HG03103 (cell line): Measurements from ENCODE around the gene TBCEL.
"Not testable (repeated sequence)": the region's sequence is repeated elsewhere in the genome, so short reads cannot be mapped to it uniquely, and the experiment has no call there.

ENCODE experiments used
- ATAC-seq: cut with Tn5 transposase; IDR thresholded peaks from one replicate; pipeline ENCODE4 v1.9.1; 2021; ENCODE audit warnings: low read depth; ENCODE audit not compliant: unreplicated experiment

The TBCEL gene

DNA sequence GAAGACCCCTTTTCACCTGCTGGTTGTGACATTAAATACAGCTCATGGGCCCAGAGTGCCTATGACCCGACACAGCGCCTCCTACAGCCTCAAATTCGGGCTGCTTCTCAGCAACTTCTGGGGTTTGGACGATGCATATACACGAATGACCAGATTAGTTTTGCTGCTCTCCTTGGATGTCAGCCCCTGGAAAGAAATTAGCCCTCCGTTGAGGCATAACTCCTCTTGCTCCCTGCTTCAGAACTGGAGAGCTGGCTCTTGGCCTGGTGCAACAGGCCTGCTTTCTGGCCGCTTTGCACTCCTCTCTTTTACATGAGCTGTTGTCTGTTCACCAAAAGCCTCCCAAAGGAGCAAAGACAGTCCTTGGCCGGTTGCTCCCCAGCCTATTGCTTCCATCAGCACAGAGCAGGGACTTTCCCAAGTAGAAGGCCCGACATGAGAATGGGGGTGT lies 80.4 kb downstream of the TBCEL start:
- no peak for ATAC-seq

GRCh38 chr11:121105063-121105480 lies 81.2 kb downstream of the TBCEL start:
- ATAC-seq = no peak

DNA sequence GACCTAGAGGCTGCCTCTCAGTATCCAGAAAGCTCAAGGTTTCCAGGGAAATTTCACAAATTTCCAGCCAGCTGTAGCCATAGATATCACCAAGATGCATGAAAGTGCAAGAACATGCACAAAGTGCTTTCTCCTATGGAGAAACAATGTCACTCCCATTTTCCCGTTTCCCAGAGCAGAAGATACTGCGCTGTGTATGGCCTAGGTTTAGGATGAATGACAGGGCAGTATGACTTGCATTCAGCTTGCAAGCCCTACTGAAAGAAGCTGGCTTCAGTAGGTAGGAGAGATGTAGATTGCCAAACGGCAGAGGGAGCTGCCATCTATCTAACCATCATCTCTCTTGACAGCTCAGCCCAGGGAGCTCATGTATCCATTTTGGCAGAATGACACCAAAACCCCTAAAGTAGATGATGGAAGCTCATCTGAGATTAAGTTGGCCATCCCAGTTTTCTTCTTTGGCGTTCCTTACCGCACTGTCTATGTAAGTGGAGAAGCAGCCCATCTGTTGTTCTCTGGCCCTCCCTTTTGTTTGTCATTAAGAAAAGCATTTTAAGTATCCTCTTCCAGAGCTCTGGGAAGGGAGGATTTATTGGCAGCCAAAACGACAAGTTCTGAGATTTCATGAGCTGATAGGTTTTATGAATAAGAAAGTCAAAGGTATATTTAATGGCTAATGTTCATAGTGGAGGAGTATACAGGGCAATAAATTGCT lies 81.7 kb downstream of the TBCEL start:
- ATAC-seq = no peak

DNA sequence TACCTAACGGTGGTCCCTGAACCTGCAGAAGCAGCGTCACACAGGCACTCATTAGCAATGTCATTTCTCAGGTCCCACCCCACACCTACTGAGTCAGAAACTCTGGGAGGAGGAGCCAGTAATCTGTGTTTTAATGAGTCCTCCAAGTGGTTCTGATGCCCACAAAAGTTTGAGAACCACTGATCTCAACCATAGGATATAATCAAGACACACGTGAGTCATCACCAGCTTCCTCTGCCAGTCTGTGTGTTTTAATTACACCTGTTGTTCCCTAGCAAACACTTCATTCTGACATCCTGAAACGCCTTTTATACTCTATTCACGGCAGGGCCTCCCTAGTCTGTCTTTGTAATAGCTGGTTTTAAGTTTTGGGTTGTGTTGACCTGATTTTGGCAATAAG lies 82.9 kb downstream of the TBCEL start:
- ATAC-seq = no peak

GRCh38 chr11:121108413-121108812 lies 84.5 kb downstream of the TBCEL start:
- no peak for ATAC-seq

- ATAC-seq = no peak
These were observed 85.6 kb downstream of the TBCEL start for GRCh38 chr11:121109471-121109870.

DNA sequence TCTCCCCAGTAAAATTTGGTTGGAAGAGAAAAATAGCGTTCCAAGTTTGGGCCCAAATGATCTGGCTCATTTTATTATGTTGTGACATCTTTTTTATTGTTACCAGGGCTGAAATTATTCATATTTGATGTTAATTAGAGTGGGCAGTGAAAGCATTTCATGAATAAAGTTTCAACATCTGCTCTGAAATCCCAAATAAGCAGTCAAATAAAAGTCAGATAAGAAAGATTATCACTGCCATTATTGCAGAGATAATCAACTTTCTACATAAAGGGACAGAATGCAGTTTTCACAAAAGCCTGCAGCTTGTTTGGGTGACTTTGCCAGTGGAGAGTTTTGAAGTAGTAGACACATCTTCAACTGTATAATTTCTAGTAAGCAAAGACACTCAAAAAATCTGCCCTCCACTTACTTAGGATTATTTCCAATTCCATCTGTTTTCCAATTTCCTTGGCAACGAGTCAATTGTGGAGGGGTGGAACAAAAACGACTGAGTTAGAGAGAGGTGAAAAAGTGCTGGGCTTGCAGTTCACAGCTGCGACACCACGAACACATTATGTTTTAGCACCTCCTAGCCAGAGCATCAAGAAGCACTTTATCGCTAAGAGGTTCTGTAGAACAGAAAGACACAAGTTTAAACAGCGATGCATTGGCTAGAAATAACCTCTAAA lies 86.1 kb downstream of the TBCEL start:
- no peak for ATAC-seq

DNA sequence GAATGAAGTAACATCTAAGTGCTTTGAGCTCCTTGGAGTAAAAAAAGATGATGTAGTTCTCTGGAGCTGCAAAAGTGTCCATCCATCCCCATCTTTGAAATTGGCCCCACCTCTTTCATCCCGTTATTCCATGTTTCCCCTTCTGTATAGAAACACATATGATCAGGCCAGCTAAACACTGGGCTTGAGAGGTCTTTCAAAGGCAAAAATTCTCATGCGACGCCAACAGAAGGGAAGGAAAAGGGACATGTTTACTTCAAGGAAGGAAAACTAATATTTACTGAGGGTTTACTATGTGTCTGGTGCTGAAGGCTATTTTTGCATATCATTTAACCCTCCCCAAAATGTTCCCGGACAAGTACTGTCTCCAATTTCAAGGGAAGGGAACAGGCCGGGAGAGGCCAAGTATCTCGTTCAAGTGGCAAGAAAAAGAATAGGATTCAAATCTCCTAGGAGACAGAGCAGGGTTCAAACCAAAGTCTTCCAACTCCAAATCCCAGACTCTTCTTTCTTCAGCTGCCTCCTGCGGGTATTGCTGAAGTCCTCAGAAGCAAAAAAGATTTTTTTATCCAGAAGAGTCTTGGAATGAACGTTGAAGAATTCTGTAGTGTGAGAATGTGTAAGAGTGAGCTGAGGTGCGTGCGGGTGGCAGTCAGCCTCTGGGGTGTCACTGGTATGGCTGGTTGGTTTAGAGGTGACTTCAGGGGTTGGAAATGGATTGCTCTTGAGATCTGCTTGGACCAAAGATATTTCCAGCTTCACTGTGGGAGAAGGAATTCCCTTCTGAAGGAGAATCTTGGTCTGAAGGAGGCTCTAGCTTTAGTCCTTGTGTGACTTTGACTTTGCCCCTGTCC lies 87.2 kb downstream of the TBCEL start:
- ATAC-seq = no peak

- ATAC-seq = no peak
These were observed 88.9 kb downstream of the TBCEL start for GRCh38 chr11:121112498-121113455.

- no peak for ATAC-seq
These were observed 89.7 kb downstream of the TBCEL start for GRCh38 chr11:121113611-121114010.

DNA sequence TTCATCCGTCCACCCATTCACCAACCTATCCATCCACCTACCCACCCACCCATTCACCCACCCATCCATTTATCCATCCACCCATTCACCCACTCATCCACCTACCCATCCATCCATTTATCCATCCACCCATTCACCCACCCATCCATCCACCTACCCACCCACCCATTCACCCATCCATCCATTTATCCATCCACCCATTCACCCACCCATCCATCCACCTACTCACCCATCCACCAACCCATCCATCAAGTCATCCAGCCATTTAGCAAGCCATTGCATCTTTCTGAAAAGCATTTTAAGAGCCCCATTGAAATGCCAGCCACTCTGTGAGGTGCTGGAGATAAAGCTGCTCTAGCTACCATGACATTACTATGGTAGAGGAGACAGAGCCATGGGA lies 91.1 kb downstream of the TBCEL start:
- ATAC-seq = not testable (repeated sequence)

DNA sequence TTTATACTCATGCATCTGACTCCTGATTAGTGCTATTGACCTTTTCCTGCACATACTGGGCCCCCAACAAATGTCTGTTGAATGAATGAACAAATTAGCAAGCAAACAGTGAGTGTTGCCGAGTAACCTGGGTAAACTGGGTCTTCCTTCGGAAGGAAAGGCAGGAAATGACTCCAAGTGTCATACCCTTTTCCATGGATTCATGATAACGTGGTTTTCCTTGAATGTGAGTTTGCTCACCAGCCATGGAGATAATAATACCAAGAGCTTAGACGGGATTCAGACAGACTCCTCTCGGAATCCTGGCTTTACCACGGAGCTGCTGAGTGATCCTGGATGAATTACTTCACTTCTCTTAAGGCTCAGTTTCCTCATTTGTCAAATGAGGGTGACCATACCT lies 93.9 kb downstream of the TBCEL start:
- ATAC-seq = no peak

- no peak for ATAC-seq
These were observed 95.5 kb downstream of the TBCEL start for GRCh38 chr11:121119440-121119839.

- no peak for ATAC-seq
These were observed 98.4 kb downstream of the TBCEL start for GRCh38 chr11:121122328-121122727.

GRCh38 chr11:121123496-121124069 lies 99.7 kb downstream of the TBCEL start:
- no peak for ATAC-seq

DNA sequence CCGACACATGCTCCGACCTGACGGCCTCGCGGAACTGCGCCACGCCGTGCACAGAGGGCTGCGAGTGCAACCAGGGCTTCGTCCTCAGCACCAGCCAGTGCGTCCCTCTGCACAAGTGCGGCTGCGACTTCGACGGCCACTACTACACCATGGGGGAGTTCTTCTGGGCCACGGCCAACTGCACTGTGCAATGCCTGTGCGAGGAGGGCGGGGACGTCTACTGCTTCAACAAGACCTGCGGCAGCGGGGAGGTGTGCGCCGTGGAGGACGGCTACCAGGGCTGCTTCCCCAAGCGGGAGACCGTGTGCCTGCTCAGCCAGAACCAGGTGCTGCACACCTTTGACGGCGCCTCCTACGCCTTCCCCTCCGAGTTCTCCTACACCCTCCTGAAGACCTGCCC lies 103.9 kb downstream of the TBCEL start:
- no peak for ATAC-seq

DNA sequence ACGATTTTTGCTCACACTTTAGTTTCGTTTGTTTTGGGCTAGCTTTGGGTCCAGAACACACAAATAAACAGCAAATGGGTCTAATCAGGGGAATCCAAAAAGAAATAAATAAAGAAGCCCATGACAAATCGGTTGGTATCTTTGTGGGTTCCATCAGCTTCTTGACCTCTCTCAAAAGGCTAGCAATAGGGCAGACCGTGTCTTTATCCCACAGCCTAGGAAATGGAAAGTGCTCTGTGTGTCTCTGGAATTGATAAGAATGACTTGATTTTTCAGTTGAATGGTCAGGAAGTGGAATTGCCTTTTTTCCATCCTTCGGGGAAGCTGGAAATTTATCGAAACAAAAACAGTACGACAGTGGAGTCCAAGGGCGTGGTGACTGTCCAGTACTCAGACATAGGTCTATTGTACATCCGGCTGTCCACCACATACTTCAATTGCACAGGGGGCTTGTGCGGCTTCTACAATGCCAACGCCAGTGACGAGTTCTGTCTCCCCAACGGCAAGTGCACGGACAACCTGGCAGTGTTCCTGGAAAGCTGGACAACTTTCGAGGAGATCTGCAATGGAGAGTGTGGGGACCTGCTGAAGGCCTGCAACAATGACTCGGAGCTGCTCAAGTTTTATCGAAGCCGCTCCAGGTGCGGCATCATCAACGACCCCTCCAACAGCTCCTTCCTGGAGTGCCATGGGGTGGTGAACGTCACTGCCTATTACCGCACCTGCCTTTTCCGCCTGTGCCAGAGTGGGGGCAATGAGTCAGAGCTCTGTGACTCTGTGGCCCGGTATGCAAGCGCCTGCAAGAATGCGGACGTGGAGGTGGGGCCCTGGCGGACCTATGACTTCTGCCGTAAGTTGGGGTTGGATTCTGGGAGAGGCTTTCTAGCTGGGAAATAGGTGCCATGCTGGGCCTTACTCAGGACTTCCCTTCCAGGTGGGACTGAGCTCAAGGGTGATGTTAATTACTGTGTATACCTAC lies 105.7 kb downstream of the TBCEL start:
- no peak for ATAC-seq

GRCh38 chr11:121131656-121132055 lies 107.8 kb downstream of the TBCEL start:
- no peak for ATAC-seq
